ENCODE measurements around the gene STAT3.

- no peak for TF ChIP-seq EZH2 (IDR thresholded peaks at IDR 0.05; ENCODE audit: borderline replicate concordance)
- no peak for TF ChIP-seq CTCF (IDR thresholded peaks at IDR 0.05; ENCODE audit: poor library complexity)
Observed at GRCh38 chr17:42323268-42323773, 64.9 kb downstream of the STAT3 start.

Data from hepatocyte (in vitro differentiated cells).